HT-29 (cell line): Measurements from ENCODE around the gene MICU1. TPM values are rescaled to one million over a fixed set of nuclear protein-coding genes. Genes with fewer than 3 reads are reported as not detected.
"Not testable (repeated sequence)": the region's sequence is repeated elsewhere in the genome, so short reads cannot be mapped to it uniquely, and the experiment has no call there.

Experiments used
- DNase-seq: peaks from one replicate; pipeline ENCODE4 v3.0.0-alpha.2; 2015; ENCODE audit warnings: low spot score
- total RNA-seq: library from RNA; depleted of rRNA; stranded (reverse); fragments of >200 nt; shearing (Covaris generic); gene quantifications from 2 replicates; pipeline ENCODE4 v1.2.3, GENCODE V29; 2014

Gene MICU1
- total RNA-seq, 1 experiment from 2014 or later = 21.1 TPM

DNA sequence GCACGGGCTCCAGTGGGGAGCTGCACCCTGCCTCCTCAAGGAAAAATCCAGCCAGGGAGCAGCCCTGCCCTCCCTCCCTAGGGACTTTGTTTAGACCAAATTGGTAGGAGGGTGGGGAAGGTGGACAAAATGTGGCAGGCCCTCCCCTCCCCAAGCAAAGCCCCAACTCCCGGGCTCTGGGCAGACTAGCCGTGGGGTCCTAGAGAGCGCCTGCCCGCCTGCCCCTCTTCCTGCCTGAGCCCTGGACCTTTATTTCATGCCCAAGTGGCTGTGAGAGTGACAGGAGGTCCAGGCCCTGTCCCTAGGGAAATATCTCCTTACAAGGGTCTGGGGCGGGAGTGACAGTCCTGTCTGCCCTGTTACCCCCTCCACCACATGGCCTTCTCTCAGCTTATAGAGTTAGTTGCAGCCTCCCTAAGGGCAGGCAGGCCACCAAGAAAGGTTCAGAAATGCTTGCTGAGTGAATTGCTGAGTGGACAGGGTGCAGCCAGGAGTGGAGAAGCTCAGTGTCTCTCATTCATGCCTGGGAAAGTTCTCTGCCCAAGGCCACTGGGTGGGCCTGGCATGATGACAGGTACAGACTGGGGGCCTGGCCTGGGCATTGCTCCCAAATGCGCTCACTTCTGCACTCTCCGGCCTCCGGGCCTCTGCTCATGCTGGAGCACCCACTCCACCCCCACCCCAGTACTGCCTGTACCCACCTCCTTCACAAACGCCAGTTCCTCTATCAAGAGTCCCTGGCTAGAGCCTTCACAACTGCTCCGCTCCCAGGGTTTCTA is 296.4 kb downstream of the MICU1 start:
- no peak for DNase-seq

- DNase-seq = no peak
These were observed 297.1 kb downstream of the MICU1 start for GRCh38 chr10:72328829-72329204.

DNA sequence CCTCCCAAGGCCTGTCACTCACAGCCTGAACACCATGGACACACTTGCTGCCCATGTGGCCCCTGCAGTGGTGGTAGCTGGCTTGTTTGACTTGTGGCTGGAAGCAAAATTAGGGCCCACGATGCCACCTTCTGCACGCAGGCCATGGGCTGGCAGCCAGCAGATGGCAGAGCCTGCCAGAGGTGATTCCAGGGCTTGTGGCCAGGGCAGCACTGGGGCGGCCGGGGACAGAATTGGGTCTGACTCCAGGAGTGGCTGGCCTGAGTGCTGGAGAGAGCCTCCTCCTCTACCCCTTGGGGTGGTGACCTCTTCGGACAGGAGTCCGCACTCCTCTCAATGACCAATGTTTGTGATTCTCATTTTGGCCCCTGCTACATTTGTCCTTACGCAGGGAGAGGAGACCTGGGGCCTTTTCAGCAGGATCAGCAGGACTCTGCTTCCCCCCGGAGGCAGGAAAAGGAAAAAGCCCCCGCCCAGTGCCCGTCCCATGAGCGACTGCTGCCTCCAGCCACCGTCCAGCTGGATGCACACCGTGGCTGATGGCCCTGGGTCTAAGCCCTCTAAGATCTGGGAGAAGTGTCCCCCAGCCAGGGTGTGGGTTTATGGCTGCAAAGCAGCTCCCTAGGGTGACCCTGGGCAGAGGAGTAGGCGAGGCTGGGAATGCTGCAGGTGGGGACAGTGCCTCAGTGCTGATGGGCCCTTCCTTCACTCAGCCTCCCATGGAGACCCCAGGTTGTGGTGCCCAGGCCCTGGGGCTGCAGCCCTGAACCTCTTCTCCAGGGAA is 297.6 kb downstream of the MICU1 start:
- peak; percentile 86 for DNase-seq

DNA sequence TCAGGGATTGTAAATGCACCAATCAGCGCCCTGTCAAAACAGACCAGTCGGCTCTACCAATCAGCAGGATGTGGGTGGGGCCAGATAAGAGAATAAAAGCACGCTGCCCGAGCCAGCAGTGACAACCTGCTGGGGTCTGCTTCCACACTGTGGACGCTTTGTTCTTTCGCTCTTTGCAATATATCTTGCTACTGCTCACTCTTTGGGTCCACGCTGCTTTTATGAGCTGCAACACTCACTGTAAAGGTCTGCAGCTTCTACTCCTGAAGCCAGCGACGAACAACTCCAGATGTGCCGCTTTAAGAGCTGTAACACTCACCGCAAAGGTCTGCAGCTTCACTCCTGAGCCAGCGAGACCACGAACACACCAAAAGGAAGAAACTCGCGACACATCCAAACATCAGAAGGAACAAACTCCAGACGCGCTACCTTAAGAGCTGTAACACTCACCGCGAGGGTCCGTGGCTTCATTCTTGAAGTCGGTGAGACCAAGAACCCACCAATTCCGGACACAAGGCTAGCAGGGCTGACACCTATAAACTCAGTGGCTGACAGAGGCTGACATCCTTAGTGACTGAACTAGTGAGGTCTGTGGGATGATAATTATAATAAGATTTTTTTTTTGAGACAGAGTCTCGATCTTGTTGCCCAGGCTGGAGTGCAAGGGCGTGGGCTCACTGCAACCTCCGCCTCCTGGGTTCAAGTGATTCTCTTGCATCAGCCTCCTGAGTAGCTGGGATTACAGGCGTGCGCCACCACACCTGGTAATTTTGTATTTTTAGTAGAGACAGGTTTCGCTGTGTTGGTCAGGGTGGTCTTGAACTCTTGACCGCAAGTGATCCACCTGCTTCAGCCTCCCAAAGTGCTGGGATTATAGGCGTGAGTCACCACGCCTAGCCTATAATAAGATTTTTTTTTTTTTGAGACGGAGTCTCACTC is 298.9 kb downstream of the MICU1 start:
- DNase-seq = not testable (repeated sequence)

GRCh38 chr10:72325243-72326175 is 300.4 kb downstream of the MICU1 start:
- DNase-seq = not testable (repeated sequence)

DNA sequence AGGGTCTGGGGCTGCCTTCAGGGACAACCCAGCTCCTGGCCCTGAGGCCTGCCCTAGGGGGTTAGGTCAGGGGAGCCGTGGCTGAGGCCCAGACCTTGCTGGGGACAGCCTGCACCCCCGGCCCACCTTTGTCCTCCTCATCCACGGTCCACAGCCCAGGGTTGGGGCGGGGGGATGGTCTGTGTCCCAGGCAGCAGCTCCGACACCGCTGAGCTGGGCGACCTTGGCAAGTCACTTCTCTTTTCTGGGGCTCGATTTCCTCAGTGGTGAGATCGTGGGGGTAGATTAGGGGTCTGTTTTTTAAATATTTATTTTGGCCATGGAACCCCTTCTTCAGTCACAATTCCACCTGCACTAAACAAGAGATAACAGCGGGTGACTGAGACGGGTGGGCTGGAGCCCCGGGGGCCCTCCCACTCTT is 302.1 kb downstream of the MICU1 start:
- no peak for DNase-seq

- DNase-seq = no peak
These were observed 302.6 kb downstream of the MICU1 start for GRCh38 chr10:72323108-72323749.

DNA sequence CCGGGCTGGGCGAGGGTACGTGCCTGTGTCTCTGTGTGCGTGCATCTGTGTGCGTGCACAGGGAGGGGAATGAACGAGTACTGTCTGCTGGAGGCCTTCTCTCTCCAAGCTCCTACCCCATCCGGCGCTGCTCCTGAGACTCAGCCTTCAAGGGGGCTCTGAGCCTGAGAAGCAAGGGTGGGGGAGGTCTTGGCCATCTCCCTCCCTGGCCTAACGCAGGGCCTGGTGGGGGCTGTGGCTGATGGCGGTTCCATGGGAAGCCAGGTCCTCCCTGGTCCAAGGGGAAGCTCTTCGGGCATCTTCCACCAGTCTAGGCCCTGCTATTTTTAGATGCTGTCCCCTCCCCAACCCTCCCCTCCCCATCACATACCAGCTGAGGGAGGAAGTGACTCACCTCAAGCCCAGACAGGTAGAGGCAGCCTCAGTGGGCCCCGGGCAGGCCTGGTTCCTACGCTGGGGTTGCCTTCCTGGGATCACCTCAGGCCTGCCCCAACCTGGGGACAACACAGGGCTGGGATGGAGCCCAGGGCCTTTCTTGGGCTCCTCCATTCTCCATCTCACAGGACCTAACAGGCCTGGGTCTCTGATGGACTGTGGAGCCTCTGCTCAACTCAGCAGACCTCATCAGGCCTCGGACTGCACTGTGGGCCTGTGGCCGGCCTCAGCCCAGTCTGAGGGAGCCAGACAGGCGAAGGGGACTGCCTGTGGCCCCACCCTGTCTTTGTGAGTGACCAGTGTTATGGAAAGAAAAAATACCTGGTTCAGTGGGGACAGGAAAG is 303.4 kb downstream of the MICU1 start:
- DNase-seq = no peak

DNA sequence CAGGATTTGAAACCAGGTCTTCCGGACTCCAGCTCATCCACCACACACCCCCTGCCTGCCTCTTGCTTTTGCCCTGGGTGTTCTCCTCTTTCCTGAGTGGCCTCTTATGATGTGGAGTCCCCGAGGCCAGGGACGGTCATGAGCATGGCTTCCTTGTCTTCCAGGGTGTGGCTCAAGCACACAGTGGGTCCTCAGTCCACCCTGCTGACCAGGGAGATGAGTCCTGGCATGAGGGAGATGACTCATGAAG is 303.9 kb downstream of the MICU1 start:
- DNase-seq = no peak

GRCh38 chr10:72321248-72322029 is 304.4 kb downstream of the MICU1 start:
- no peak for DNase-seq

GRCh38 chr10:72320676-72321247 is 305.1 kb downstream of the MICU1 start:
- peak; percentile 57 for DNase-seq

DNA sequence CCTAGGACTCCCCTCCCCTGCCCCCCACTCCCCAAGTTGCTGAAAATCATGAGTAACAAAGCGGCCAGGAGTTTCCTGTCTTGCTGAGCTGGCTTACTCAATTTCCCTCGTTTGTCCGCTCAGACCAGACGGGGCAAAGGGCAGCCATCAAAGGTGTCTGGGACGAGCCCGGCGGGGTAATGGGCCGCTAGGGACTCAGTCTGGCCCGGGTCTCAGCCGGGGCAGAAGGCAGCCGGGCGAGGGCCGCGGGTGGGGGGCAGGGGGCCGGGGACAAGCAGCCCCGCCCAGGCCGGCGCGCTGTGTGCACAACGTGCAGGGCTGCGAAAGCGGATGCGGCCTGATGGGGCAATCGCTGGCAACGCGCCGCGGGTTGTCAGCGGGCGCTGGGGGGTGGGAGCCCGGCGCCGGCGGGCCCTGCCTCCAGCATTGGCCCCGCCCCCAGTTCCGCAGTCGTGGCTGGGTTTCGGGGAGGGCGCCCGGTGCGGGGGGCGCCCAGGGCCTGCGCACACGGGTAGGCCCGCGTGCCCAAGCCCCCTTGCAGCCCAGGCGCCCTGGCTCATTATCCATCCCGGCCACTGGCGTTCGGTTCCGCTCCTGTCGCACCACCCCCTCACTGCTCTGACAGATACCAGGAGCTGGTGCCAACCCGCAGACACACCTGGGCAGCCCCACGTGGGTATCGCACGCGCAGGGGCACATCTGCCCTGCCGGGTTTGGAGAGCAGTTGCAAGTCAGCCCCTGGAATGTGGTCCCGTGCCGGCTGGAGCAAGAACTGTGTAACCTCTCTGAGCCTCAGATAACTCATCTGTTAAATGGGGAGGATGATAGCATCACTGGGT is 306.2 kb downstream of the MICU1 start:
- peak; percentile 78 for DNase-seq

GRCh38 chr10:72318418-72319262 is 307.2 kb downstream of the MICU1 start:
- DNase-seq = no peak
